Hepatocyte (in vitro differentiated cells): Measurements from ENCODE around the gene NR4A1.

ENCODE experiments used
- CTCF ChIP-seq: fragments of 200-600 bp; sonication (generic); IDR thresholded peaks from 2 replicates; pipeline ENCODE4 v1.5.1; 2016; ENCODE audit warnings: antibody characterized with exemption, mild to moderate bottlenecking; ENCODE audit not compliant: poor library complexity
- EZH2 ChIP-seq: fragments of 200-600 bp; sonication (generic); IDR thresholded peaks from 2 replicates; pipeline ENCODE4 v1.6.1; 2016; ENCODE audit warnings: antibody characterized with exemption, mild to moderate bottlenecking, borderline replicate concordance
- EZH2phosphoT487 ChIP-seq: fragments of 200-600 bp; sonication (generic); IDR thresholded peaks from one replicate; pipeline ENCODE4 v1.6.1; 2018; ENCODE audit warnings: antibody characterized with exemption, mild to moderate bottlenecking, low read depth, moderate library complexity; ENCODE audit not compliant: unreplicated experiment, severe bottlenecking

GRCh38 chr12:52085682-52086180, 34.5 kb downstream of the NR4A1 start:
- no peak for TF ChIP-seq CTCF
- no peak for TF ChIP-seq EZH2phosphoT487
- TF ChIP-seq EZH2 = no peak
